Frontal cortex (tissue), 4 donors: Measurements from ENCODE around the gene DUSP14. TPM values are rescaled to one million over a fixed set of nuclear protein-coding genes. Genes with fewer than 3 reads are reported as not detected.

ENCODE experiments used
- DNase-seq, 2 donors: peaks; one replicate each; pipeline ENCODE4 v3.0.0; 2012; ENCODE audit warnings: low spot score in 2 of 2
- FAIRE-seq: peaks from 2 replicates; lab custom pipeline; 2012; peaks lifted over from hg19 to GRCh38; lab: Jason Lieb, UNC
- total RNA-seq: library from RNA; depleted of rRNA; stranded (reverse); fragments of >200 nt; gene quantifications from one replicate; pipeline ENCODE4 v1.2.3, GENCODE V29; 2014
- donor health status: control.
- donor health status: control.
- donor health status: control.

Gene DUSP14
- total RNA-seq, 1 donor from 2014 or later, result 15.1 TPM

DNA sequence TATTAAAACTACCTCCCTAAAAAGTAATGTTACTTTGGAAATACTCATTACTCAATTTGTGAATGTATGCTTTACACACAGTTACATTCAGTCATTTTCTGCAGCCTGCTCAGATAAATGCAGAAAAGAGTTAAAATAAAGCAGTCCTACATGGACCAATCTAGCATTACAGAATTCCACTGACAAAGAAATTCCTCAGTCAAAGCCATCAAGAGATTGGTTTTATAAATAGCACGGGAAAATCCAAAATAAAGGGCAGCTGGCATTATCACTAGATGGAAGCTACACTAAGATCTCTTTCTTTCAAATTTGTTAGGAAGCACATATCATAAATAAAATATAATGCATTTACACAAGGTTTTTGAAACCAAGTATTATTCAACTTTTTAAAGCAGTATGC, 58.3 kb downstream of the DUSP14 start:
- no peak for FAIRE-seq

GRCh38 chr17:37551788-37552187, 62.1 kb downstream of the DUSP14 start:
- DNase-seq (no peak), FAIRE-seq (no peak)

More for the DNA sequence above, 58.3 kb downstream of the DUSP14 start:
- no peak for DNase-seq

DNA sequence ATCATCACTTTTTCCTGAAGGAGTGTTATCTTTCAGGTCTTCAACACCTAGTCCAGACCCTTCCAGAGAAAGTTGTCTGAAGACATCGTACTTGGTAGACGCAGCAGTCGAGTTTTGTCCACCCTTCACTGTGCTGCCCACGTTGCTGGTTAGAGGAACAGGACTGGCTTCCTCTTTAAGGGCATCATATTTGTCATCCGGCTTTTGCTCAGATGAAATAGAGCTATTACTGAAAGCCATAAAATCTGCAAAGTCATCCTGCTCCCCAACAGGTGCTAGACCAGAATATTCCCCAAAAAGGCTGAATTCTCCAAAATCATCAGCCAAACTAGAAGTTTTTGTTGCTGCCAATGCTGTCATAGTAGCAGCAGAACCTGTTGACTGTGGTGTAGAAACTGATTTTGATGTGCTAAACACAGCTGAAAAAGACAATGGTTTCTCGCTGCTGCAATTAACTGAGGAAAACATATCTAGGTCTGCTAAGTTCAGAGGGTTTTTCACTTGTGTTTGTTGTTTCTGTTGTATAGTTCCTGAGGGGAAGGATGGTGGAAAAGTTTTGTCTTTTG, 63.8 kb downstream of the DUSP14 start:
- DNase-seq (no peak), FAIRE-seq (no peak)

- no peak for DNase-seq
- FAIRE-seq, result no peak
Measured at GRCh38 chr17:37555386-37555785, 65.7 kb downstream of the DUSP14 start.

GRCh38 chr17:37557482-37557881, 67.8 kb downstream of the DUSP14 start:
- FAIRE-seq, result no peak
- DNase-seq, result no peak

DNA sequence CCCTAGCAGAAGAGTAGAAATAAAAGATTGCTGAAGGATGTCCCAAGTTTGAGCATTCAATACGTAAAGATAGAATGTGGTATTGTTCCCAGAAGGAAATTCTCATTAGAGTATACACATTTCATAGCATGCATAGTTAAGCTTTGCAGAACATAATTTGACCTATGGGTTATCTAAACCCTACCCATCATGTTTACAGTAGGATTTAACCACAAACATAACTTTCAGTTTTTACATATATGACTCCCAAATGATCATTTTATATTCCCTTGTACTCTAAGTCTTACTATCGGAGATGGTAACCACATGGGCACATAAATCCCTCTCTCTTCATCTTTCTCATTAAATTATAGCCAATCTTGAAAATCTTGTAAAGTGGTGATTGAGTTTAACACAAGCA, 68.6 kb downstream of the DUSP14 start:
- no peak for FAIRE-seq
- no peak for DNase-seq

DNA sequence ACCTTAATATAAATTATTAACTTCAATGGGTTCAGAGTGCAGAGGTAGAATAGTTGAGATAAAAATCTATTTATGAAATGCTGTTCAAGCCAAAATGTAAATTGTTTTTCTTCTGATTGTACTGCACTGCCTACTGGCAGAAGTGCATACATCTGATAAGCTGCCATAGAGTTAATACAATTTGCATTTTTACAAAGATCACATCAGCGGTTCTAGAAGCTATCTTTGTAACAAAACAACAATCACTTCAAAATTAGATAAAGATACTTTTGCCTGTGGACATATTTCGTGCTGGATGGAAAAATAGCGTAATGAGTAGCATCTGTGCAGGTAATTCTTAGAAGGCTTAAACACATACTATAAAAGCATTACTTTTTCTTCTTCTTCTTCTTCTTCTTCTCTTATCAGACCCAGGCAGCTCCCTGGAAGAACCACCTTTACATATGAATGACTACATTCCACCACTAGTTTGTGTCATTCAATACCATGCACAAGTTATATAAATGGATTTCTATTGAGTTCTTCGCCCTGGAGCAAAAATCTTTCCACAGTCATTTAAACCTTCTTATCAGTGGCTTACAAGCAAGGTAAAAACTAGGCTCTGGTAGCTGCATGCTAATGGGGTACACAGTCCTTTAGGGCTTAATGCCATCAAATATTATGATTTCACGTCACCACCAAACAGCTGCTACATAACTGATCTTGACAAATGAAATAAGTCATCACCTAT, 72.5 kb downstream of the DUSP14 start:
- FAIRE-seq (no peak), DNase-seq (no peak)

Other genes starting within 250 kb of the DUSP14 start
- gene C17orf78, start 113.9 kb upstream of the DUSP14 start, total RNA-seq, result not detected
- 99.9 TPM for gene ACACA, start 83.1 kb upstream of the DUSP14 start, total RNA-seq
- 44.0 TPM for gene TADA2A, start 83.0 kb upstream of the DUSP14 start, total RNA-seq
- 24.9 TPM for gene SYNRG, start 119.5 kb downstream of the DUSP14 start, total RNA-seq
- 35.9 TPM for gene DDX52, start 153.6 kb downstream of the DUSP14 start, total RNA-seq